Activated B cell treated with CpG ODN at 0.5 μM for 24 hours (primary cell): Measurements from ENCODE around the gene LRCH1. TPM values are rescaled to one million over a fixed set of nuclear protein-coding genes. Genes with fewer than 3 reads are reported as not detected.

ENCODE experiments used
- ATAC-seq: fragments of 200-7000 bp; cut with Tn5 transposase; one replicate; pipeline ENCODE4 v1.10.0; 2021; ENCODE audit warnings: low read depth, mild to moderate bottlenecking, moderate library complexity
- CTCF ChIA-PET: fragments of 350-600 bp; sonication (Branson Sonifier 250); formaldehyde crosslinking; loops from one replicate; lab custom pipeline; 2021; ENCODE audit warnings: antibody characterized with exemption; lab: Charles Lee
- POLR2A ChIA-PET: fragments of 350-600 bp; sonication (Branson Sonifier 250); formaldehyde crosslinking; loops from one replicate; lab custom pipeline; 2021; ENCODE audit warnings: antibody characterized with exemption; lab: Charles Lee
- DNase-seq: peaks from one replicate; pipeline ENCODE4 v3.0.0; 2022
- H3K27ac Mint-ChIP-seq: one replicate; pipeline ENCODE4 v1.8.0; 2020; ENCODE audit warnings: mixed read lengths
- H3K27me3 Mint-ChIP-seq: one replicate; pipeline ENCODE4 v1.8.0; 2021; ENCODE audit warnings: mixed read lengths
- H3K36me3 Mint-ChIP-seq: one replicate; pipeline ENCODE4 v1.8.0; 2021; ENCODE audit warnings: low read depth, mixed read lengths
- H3K4me1 Mint-ChIP-seq: one replicate; pipeline ENCODE4 v1.8.0; 2021; ENCODE audit warnings: mixed read lengths
- H3K4me3 Mint-ChIP-seq: one replicate; pipeline ENCODE4 v1.8.0; 2020; ENCODE audit warnings: mild to moderate bottlenecking, mixed read lengths
- H3K9me3 Mint-ChIP-seq: one replicate; pipeline ENCODE4 v1.8.0; 2020; ENCODE audit warnings: mixed read lengths
- CTCF ChIP-seq: fragments of 200-600 bp; IDR thresholded peaks from one replicate; pipeline ENCODE4 v1.8.0; 2022; ENCODE audit warnings: antibody characterized with exemption, mild to moderate bottlenecking
- intact Hi-C: fragments of 100-400 bp; cut with micrococcal nuclease; formaldehyde crosslinking; loops from one replicate; pipeline ENCODE4 v1.15.1; 2024
- total RNA-seq: library from RNA; stranded (reverse); gene quantifications from 2 replicates; pipeline ENCODE4 v1.2.3, GENCODE V29; 2022

LRCH1 gene
- total RNA-seq, 1 donor from 2014 or later: 46.3 TPM

DNA sequence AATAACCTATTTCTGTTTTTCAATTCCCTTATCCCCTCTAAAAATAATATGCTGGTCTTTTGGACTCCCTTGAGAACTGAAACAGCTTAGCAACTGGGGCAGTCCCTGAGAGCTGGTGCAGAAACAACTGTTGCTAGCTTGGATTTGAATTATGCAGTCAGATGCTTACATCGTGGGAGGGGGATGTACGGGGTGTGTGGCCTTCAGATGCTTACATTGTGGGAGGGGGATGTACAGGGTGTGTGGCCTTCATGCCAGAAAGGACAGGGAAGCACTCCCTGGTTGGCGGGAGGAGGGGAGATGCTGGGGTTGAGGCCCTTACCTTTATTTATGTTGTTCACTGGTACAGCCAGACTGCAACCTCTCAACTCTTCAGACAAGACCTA is 25.6 kb downstream of the LRCH1 start:
- H3K4me1 Mint-ChIP-seq: peaks cover 87% of the 10 kb centered on the region

GRCh38 chr13:46580362-46580839 is 27.4 kb downstream of the LRCH1 start:
- Mint-ChIP-seq H3K27ac (peak overlapping the region; percentile 90), H3K9me3 (no peaks in the 10 kb centered on the region), H3K36me3 (peaks cover 4% of the 10 kb centered on the region), H3K4me3 (peak overlapping the region; percentile 33), H3K27me3 (no peaks in the 10 kb centered on the region), H3K4me1 (peaks cover 92% of the 10 kb centered on the region)
- peak; percentile 12 for ATAC-seq
- DNase-seq: no peak
- ChIA-PET POLR2A (interaction anchor here (0.5 to 3.5 kb wide), 3 partner anchors 28 to 67 kb away, joined by 8 to 20 read pairs (median 10); partner anchors contain the start of gene LRCH1), CTCF (interaction anchor here (0.9 kb wide), 1 partner anchor 100 kb away, joined by 3 read pairs; no protein-coding TSS in a partner anchor)
- no peak for TF ChIP-seq CTCF
- intact Hi-C loops: no loop called here

More for the DNA sequence above, 25.6 kb downstream of the LRCH1 start:
- DNase-seq: peak; percentile 42
- Mint-ChIP-seq H3K27ac (peak overlapping the region; percentile 90), H3K9me3 (no peaks in the 10 kb centered on the region), H3K36me3 (peaks cover 4% of the 10 kb centered on the region), H3K27me3 (no peaks in the 10 kb centered on the region), H3K4me3 (peak overlapping the region; percentile 65)
- TF ChIP-seq CTCF: no peak
- CTCF ChIA-PET: interaction anchor here (1.1 to 2.6 kb wide), 5 partner anchors 18 to 102 kb away, joined by 3 to 8 read pairs (median 4); no protein-coding TSS in a partner anchor
- intact Hi-C loops: loop anchor here (1.0 kb wide), 4 partner anchors 10 to 24 kb away; no protein-coding TSS in a partner anchor
- ATAC-seq: peak; percentile 78
- POLR2A ChIA-PET: interaction anchor here (0.7 to 3.5 kb wide), 6 partner anchors 12 to 209 kb away, joined by 4 to 20 read pairs (median 9); partner anchors contain the start of gene LRCH1

DNA sequence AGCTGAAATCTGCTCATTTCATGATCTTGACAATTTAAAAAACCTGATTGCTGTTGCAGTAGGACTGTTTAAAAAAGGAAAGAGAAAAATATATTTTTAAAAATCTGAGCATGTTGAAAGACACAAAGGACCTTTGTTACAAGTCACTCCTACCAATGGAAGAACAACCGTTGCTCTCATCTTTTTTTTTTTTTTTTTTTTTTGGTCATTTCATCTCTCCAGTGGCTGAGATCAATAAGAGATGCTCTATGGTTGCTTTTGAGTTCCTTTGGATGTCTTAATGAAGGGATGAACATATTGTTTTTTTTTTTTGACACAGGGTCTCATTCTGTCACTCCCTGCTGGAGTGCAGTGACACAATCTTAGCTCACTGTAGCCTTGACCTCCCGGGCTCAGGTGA is 29.2 kb downstream of the LRCH1 start:
- DNase-seq (no peak), ATAC-seq (no peak)
- no peak for TF ChIP-seq CTCF
- Mint-ChIP-seq H3K4me3 (no peak overlapping the region), H3K36me3 (no peaks in the 10 kb centered on the region), H3K27me3 (no peaks in the 10 kb centered on the region), H3K9me3 (no peaks in the 10 kb centered on the region), H3K4me1 (peaks cover 92% of the 10 kb centered on the region), H3K27ac (no peak overlapping the region)
- intact Hi-C loops: no loop called here
- ChIA-PET CTCF (no interaction called here), POLR2A (interaction anchor here (0.6 to 0.7 kb wide), 3 partner anchors 13 to 34 kb away, joined by 4 to 6 read pairs (median 4); no protein-coding TSS in a partner anchor)

DNA sequence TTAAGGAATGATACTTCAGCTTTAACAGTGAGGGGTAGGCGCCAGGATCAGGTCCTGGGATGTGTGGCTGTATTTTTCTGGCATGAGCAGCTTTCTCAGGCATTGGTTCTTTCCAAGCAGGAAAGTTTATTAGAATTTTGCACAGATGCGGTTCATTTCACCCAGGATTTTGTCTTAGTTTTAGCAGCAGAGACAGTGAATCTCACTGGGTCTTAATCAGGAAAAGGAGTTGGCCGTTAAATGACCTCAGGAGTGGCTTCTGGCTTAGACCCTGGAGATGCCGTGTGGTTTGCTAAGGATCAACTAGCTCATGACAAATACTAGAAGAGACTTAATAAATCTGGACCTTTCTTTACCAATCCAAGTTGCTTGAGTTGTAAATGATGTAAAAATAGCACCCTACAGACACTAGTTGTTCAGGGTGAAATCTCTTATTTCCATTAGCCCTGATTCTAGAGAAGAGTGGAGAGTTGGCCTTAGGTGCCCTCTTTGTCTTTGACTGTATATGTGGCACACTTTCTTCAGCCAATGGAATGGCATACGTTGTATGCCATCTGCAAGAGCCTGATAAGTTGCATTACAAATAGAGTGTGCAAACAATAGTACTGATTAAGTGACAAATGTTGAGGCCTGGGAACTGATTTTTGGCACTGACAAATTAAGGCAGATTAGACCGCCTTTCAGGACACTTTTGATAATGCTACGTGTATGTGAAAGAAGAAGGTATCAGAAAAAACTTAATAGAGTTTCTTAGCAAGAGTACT is 34.0 kb downstream of the LRCH1 start:
- ATAC-seq (no peak), DNase-seq (no peak)
- Mint-ChIP-seq H3K36me3 (no peaks in the 10 kb centered on the region), H3K27me3 (no peaks in the 10 kb centered on the region), H3K27ac (peak overlapping the region; percentile 87), H3K4me1 (peaks cover 92% of the 10 kb centered on the region), H3K9me3 (no peaks in the 10 kb centered on the region), H3K4me3 (peak overlapping the region; percentile 45)
- intact Hi-C loops: loop anchor here (5.0 kb wide), 1 partner anchor 35 kb away; no protein-coding TSS in a partner anchor
- ChIA-PET POLR2A (interaction anchor here (0.6 to 3.2 kb wide), 7 partner anchors 9 to 88 kb away, joined by 3 to 28 read pairs (median 6); partner anchors contain the start of gene LRCH1), CTCF (interaction anchor here (1.1 to 3.6 kb wide), 3 partner anchors 9 to 35 kb away, joined by 3 to 14 read pairs (median 3); no protein-coding TSS in a partner anchor)
- no peak for TF ChIP-seq CTCF
